AG09309 (cell line): ENCODE data around the gene EIF2B5.
"Not testable (repeated sequence)": the region's sequence is repeated elsewhere in the genome, so short reads cannot be mapped to it uniquely, and the experiment has no call there.

Experiments used
- DNase-seq: peaks from one replicate; pipeline ENCODE4 v3.0.0-alpha.2; 2010; ENCODE audit warnings: low read depth
- H3K4me3 ChIP-seq: 2 replicates; pipeline ENCODE4 v1.5.1; 2011; ENCODE audit warnings: mild to moderate bottlenecking, low read depth, low read length, moderate library complexity; ENCODE audit not compliant: control insufficient read depth
- CTCF ChIP-seq: IDR thresholded peaks from 2 replicates; pipeline ENCODE4 v1.5.1; 2011; ENCODE audit warnings: mild to moderate bottlenecking, low read depth, low read length, inconsistent platforms; ENCODE audit not compliant: insufficient read depth, control insufficient read depth; ENCODE audit errors: missing control alignments

Gene EIF2B5

DNA sequence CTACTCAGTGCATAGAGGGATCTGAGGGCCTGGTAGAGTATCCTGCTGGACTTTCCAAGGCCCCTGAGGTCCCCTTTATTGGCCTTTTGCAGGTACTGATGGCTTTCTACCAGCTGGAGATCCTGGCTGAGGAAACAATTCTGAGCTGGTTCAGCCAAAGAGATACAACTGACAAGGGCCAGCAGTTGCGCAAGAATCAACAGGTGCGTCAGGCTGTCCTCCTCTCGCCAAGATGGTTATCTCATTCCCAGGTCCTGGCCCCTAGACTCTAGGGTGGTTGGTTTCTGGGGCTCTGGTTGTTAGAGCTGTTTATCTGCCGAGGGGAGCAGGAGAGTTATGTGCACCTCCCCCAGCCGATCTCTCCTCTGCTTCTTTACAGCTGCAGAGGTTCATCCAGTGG lies 9.3 kb downstream of the EIF2B5 start:
- TF ChIP-seq CTCF = no peak
- H3K4me3 ChIP-seq = no peak overlapping the region
- no peak for DNase-seq

GRCh38 chr3:184145111-184145524 lies 10.0 kb downstream of the EIF2B5 start:
- H3K4me3 ChIP-seq = no peak overlapping the region
- DNase-seq = no peak
- TF ChIP-seq CTCF = peak; percentile 35

GRCh38 chr3:184145751-184146270 lies 10.7 kb downstream of the EIF2B5 start:
- no peak for TF ChIP-seq CTCF
- DNase-seq = no peak

GRCh38 chr3:184148076-184148475 lies 12.9 kb downstream of the EIF2B5 start:
- no peak for DNase-seq
- no peak overlapping the region for H3K4me3 ChIP-seq
- TF ChIP-seq CTCF = no peak

More at GRCh38 chr3:184145751-184146270, 10.7 kb downstream of the EIF2B5 start:
- H3K4me3 ChIP-seq = no peak overlapping the region

DNA sequence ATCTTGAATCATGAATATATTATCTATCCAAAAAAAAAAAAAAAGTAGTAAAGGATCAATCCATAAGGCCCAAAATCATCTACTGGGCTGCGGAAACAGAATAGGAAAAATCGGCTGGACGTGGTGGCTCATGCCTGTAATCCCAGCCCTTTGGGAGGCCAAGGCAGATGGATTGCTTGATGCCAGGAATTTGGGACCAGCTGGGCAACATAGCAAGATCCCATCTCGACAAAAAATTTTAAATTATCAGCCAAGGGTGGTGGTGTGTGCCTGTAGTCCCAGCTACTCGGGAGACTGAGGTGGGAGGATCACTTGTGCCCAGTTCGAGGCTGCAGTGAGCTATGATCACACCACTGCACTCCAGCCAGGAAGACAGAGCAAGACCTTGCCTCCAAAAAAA lies 14.0 kb downstream of the EIF2B5 start:
- no peak overlapping the region for H3K4me3 ChIP-seq
- DNase-seq = no peak
- no peak for TF ChIP-seq CTCF

DNA sequence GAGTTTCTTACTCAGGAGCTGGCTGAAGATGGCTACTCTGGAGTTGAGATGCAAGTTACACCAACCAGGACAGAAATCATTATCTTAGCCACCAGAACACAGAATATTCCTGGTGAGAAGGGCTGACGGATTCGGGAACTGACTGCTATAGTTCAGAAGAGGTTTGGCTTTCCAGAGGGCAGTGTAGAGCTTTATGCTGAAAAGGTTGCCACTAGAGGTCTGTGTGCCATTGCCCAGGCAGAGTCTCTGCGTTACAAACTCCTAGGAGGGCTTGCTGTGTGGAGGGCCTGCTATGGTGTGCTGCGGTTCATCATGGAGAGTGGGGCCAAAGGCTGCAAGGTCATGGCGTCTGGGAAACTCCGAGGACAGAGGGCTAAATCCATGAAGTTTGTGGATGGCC lies 14.6 kb downstream of the EIF2B5 start:
- TF ChIP-seq CTCF = peak; percentile 37
- H3K4me3 ChIP-seq, DNase-seq: not testable (repeated sequence)
